Measurements from ENCODE around the gene CAPN10. TPM values are rescaled to one million over a fixed set of nuclear protein-coding genes. Genes with fewer than 3 reads are reported as not detected.

Gene CAPN10
- total and polyA plus RNA-seq, 5 experiments from 2014 or later, result 6.7 to 93.2 (median 21.4) TPM

DNA sequence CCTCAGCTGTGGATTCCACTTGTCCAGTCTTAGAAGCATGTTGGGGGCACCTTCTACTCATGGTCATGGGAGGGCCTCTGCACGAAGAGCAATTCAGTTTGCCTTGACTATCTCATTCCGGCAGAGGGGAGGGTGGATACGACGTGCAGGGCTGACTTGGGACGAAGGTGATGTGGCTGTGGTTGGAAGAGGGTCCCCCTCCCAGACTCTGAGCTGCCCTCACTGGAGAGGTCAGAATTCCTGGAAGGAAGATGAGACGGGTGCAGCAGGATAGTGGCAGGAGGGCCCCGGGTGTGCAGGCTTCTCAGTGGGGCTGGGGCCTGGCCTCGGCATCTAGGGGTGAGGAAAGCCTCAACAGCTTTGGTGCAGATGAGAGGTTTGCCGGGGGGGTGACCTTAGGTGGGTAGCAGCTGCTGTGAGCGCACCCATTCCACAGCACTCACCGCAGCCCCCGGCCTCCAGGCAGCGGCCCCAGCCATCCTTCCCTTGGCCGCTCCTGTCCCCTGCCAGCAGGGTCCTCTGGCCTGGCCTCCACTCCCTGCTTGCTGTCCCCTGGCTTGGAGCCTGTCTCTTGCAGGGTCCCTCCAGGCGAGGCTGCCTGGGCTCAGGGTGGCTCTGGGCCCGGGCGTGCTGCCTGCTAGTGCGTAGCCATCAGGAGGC is 15.1 kb upstream of the CAPN10 start:
- DNase-seq (peak in 2 of 10 donors; percentile 0 to 46), ATAC-seq (no peak)
- Mint-ChIP-seq H3K4me3 (peak overlapping the region in 8 of 10 donors; percentile 27 to 77 (median 46)), H3K9me3 (no peaks in the 10 kb centered on the region), H3K36me3 (peaks cover 0 to 10% (median 0%) of the 10 kb centered on the region in 3 donors), H3K27ac (peak overlapping the region in 8 of 10 donors; percentile 31 to 88 (median 59)), H3K27me3 (no peaks in the 10 kb centered on the region), H3K4me1 (peaks cover 25 to 46% (median 38%) of the 10 kb centered on the region in 4 donors)
- POLR2A ChIA-PET, result interaction anchor here (0.9 to 19.2 kb wide), 3 partner anchors 12 to 23 kb away, joined by 3 to 461 read pairs (median 99); partner anchors contain the start of genes ANKMY1, CAPN10 and DUSP28

DNA sequence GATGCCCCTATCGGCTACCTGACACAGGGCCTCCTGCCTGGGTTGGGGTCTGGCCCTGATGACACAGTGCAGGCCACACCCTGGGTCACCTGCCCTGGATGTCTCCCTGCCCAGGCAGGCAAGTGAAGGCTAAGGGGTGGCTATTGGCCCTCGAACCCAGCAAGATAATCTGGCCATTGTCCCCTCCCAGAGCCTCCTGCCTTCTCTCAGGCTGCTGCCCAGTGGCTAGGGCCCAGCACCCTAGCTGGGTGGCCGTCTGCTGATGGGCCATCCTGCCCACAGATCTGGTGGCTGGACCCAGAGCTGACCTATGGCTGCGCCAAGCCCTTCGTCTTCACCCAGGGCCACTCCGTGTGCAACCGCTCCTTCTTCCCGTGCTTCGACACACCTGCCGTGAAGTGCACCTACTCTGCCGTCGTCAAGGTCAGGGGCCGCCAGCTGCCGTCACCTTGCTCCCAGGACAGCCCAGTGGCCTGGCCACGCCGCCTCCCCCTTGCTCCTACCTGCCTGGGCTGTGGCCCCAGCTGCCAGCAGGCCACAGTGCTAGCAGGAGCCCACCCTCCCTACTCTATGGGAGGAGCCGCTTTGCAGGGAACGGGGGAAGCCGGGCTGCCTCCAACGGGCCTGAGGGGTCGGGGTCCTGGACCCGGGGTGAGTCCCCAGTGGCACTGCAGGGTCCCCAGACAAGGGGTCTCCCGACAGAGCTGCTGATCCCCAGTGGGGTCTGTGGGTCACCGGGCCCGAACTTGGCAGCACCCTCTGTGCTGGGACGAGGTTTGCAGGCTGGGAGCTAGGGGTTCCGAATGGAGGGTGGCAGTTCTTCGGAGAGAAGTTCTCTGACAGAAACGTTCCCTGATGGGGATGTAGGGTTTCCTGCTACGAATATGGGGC is 14.1 kb upstream of the CAPN10 start:
- H3K4me3 Mint-ChIP-seq, result peak overlapping the region in 2 of 10 donors; percentile 15 to 24
- H3K27ac Mint-ChIP-seq, result peak overlapping the region in 4 of 10 donors; percentile 44 to 79 (median 69)
- H3K9me3 Mint-ChIP-seq, result no peaks in the 10 kb centered on the region
- H3K36me3 Mint-ChIP-seq, result peaks cover 0 to 13% (median 0%) of the 10 kb centered on the region in 3 donors
- peak in 1 of 10 donors; percentile 47 for DNase-seq
- H3K27me3 Mint-ChIP-seq, result no peaks in the 10 kb centered on the region
- H3K4me1 Mint-ChIP-seq, result peaks cover 20 to 40% (median 33%) of the 10 kb centered on the region in 4 donors
- no peak for ATAC-seq
- POLR2A ChIA-PET, result interaction anchor here (0.9 to 19.2 kb wide), 3 partner anchors 12 to 22 kb away, joined by 3 to 461 read pairs (median 99); partner anchors contain the start of genes ANKMY1, CAPN10 and DUSP28

DNA sequence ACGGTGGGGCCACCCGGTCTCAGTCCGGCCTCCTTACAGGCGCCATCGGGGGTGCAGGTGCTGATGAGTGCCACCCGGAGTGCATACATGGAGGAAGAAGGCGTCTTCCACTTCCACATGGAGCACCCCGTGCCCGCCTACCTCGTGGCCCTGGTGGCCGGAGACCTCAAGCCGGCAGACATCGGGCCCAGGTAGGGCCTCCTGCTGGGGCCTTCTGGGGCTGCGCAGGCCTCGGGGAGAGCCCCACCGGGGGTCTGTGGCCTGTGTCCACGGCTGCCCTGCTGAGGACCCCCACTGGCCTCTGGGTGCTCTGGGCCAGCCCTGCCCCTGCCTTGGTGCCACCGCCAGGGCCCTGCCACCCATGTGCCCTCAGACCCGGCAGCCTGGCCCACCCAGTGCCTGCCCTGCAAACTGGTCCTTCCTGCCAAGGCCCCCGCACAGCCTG is 13.4 kb upstream of the CAPN10 start:
- POLR2A ChIA-PET, result interaction anchor here (9.7 to 19.2 kb wide), 2 partner anchors 11 to 14 kb away, joined by 99 to 461 read pairs; partner anchors contain the start of genes ANKMY1, CAPN10 and DUSP28
- Mint-ChIP-seq H3K9me3 (no peaks in the 10 kb centered on the region), H3K27ac (no peak overlapping the region), H3K4me1 (peaks cover 16 to 38% (median 27%) of the 10 kb centered on the region in 4 donors), H3K4me3 (no peak overlapping the region), H3K36me3 (peaks cover 0 to 13% (median 0%) of the 10 kb centered on the region in 3 donors), H3K27me3 (no peaks in the 10 kb centered on the region)
- DNase-seq (no peak), ATAC-seq (no peak)

DNA sequence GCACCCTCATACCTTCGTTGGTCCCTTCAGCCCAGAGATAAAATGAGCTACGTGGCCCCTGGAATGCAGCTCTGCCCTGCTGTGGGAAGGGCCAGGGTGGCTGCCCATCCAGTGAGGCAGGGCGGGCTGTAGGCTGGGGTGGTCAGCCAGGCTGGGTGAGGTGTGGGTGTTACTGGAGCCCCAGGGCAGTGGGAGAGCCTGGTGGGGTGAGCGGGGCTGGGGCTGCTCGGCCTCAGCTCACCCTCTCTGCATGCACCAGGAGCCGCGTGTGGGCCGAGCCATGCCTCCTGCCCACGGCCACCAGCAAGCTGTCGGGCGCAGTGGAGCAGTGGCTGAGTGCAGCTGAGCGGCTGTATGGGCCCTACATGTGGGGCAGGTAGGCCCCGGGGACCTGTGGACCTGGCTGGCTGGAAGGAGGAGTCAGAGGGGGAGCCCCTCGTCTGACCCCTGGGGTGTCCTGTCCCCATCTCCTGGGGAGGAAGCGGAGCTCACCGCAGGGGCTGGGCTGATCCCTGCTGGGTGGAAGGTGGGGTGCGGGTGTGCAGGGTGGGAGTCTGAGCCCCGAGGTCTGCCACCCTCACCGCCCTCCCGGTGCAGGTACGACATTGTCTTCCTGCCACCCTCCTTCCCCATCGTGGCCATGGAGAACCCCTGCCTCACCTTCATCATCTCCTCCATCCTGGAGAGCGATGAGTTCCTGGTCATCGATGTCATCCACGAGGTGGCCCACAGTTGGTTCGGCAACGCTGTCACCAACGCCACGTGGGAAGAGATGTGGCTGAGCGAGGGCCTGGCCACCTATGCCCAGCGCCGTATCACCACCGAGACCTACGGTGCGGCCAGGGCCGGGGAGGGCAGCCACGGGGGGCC is 12.8 kb upstream of the CAPN10 start:
- Mint-ChIP-seq H3K9me3 (no peaks in the 10 kb centered on the region), H3K4me1 (peaks cover 19 to 44% (median 28%) of the 10 kb centered on the region in 4 donors), H3K36me3 (peaks cover 0 to 16% (median 0%) of the 10 kb centered on the region in 3 donors), H3K27ac (no peak overlapping the region), H3K4me3 (no peak overlapping the region), H3K27me3 (no peaks in the 10 kb centered on the region)
- DNase-seq, result no peak
- POLR2A ChIA-PET, result interaction anchor here (9.7 to 19.2 kb wide), 2 partner anchors 11 to 15 kb away, joined by 99 to 461 read pairs; partner anchors contain the start of genes ANKMY1, CAPN10 and DUSP28
- no peak for ATAC-seq

DNA sequence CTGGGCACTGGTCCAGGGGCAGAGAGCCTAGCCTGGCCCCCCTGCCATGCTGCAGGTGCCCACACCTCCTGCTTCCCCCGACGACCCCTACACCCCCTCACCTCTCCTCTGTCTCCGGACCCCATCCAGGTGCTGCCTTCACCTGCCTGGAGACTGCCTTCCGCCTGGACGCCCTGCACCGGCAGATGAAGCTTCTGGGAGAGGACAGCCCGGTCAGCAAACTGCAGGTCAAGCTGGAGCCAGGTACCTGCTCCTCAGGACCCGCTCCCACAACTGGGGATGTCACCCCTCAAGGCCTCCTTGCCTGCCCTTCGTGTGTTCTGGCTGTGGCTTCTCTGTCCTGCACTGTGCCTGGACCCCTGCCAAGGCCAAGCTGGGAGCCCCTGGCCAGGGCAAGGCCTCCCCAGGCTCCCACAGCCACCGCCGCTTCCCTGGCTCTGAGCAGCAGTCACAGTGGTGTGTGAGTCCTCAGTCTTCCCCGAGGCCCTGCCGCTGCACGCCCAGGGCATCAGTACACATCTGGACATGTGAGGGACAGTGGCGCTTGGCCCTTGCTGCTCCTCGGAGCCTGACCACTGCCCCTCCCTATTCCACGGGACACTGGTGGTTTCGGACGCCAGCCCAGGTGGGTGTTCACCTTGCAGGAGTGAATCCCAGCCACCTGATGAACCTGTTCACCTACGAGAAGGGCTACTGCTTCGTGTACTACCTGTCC is 12.0 kb upstream of the CAPN10 start:
- H3K4me3 Mint-ChIP-seq, result no peak overlapping the region
- POLR2A ChIA-PET, result interaction anchor here (1.9 to 19.2 kb wide), 3 partner anchors 10 to 16 kb away, joined by 6 to 461 read pairs (median 99); partner anchors contain the start of genes ANKMY1, CAPN10 and DUSP28
- peak overlapping the region in 1 of 10 donors; percentile 27 for H3K27ac Mint-ChIP-seq
- H3K9me3 Mint-ChIP-seq, result no peaks in the 10 kb centered on the region
- ATAC-seq (no peak), DNase-seq (no peak)
- no peaks in the 10 kb centered on the region for H3K27me3 Mint-ChIP-seq
- H3K4me1 Mint-ChIP-seq, result peaks cover 20 to 46% (median 32%) of the 10 kb centered on the region in 4 donors
- H3K36me3 Mint-ChIP-seq, result peaks cover 0 to 16% (median 0%) of the 10 kb centered on the region in 3 donors

DNA sequence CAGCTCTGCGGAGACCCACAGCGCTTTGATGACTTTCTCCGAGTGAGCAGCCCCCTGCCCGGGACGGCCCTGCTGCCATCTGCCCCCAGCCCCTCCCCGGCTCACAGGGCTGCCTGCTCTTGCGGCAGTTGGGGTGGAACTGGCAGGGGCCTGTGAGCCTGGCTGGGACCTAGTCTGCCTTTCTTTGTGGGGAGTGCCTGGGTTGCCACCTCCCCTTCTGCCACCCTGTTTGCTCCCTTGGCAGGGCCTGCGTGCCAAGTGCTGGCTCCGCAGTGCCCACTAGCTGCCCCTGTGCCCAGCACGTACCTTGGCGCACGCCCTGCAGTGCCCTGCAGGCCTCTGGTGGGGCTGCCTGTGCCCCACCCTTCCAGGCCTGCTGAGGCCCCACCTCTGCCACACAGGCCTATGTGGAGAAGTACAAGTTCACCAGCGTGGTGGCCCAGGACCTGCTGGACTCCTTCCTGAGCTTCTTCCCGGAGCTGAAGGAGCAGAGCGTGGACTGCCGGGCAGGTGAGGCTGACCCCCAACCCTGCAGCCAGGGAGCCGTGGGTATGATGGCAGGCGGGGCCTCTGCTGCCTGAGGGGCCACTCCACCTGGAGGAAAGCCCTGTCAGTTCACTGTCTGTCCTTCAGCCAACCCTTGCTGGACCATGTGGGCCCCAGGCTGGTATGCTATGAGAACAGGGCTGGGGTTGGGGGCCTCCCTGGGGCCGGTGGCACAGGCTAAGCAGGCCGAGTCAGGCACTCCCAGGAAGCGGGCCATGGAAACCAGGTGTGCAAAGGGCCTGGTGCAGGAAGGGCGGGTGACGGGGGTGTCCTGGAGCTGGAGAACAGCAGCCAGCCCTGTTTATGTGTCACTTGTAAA is 11.2 kb upstream of the CAPN10 start:
- no peaks in the 10 kb centered on the region for H3K27me3 Mint-ChIP-seq

DNA sequence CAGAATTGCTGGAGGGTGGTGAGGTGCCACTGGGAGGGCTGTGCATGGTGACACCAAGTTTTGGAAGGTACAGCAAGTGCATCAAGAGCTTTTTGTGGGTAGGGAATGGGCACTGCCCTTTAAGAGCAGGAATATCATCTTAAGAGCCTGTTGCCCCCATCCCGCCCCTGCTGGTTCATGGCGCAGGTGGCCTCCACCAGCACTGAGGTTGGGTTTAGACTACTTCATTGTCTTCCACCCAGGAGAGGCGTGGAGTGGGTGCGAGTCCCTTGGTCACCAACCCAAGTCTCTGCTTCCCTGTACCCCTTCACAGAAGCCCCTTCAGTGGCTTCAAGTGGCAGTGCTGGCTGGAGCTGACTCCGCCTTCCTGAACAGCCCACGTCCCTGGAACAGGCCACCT is 10.5 kb upstream of the CAPN10 start:
- Mint-ChIP-seq H3K4me1 (peaks cover 20 to 42% (median 31%) of the 10 kb centered on the region in 4 donors), H3K4me3 (no peak overlapping the region), H3K9me3 (no peaks in the 10 kb centered on the region), H3K36me3 (peaks cover 2 to 27% (median 4%) of the 10 kb centered on the region in 3 donors), H3K27me3 (no peaks in the 10 kb centered on the region), H3K27ac (peak overlapping the region in 2 of 10 donors; percentile 37 to 54)
- DNase-seq (no peak), ATAC-seq (no peak)
- POLR2A ChIA-PET, result interaction anchor here (1.3 to 1.9 kb wide), 2 partner anchors 10 to 15 kb away, joined by 6 read pairs; partner anchors contain the start of gene DUSP28

More for the DNA sequence above, 11.2 kb upstream of the CAPN10 start:
- Mint-ChIP-seq H3K9me3 (no peaks in the 10 kb centered on the region), H3K36me3 (peaks cover 0 to 22% (median 1%) of the 10 kb centered on the region in 3 donors), H3K4me1 (peaks cover 22 to 46% (median 32%) of the 10 kb centered on the region in 4 donors), H3K4me3 (no peak overlapping the region), H3K27ac (peak overlapping the region in 4 of 10 donors; percentile 11 to 54 (median 28))
- ATAC-seq (no peak), DNase-seq (no peak)
- POLR2A ChIA-PET, result interaction anchor here (1.3 to 1.9 kb wide), 2 partner anchors 9 to 15 kb away, joined by 6 read pairs; partner anchors contain the start of gene DUSP28

DNA sequence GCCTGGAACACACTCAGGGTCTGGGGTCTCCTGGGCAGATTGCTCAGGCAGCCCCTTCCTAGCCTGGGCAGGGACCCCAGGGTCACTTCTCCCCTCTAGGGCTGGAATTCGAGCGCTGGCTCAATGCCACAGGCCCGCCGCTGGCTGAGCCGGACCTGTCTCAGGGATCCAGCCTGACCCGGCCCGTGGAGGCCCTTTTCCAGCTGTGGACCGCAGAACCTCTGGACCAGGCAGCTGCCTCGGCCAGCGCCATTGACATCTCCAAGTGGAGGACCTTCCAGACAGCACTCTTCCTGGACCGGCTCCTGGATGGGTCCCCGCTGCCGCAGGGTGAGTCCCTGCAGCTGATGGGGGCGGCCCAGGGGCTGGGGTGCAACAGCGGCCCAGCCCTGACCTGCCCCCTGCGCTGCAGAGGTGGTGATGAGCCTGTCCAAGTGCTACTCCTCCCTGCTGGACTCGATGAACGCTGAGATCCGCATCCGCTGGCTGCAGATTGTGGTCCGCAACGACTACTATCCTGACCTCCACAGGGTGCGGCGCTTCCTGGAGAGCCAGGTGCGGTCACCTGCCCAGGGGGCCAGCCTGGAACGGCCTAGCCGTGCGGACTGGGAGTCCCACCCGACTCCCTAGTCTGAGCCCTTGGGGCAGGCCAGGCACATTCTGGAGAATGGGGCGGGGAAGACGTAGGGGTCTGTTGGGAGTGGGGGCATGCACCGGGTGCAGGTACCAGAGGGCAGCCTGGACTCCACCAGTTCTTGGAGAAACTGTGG is 9.9 kb upstream of the CAPN10 start:
- Mint-ChIP-seq H3K27me3 (no peaks in the 10 kb centered on the region), H3K27ac (no peak overlapping the region), H3K9me3 (no peaks in the 10 kb centered on the region), H3K4me1 (peaks cover 17 to 36% (median 27%) of the 10 kb centered on the region in 4 donors), H3K4me3 (no peak overlapping the region), H3K36me3 (peaks cover 4 to 31% (median 6%) of the 10 kb centered on the region in 3 donors)
- POLR2A ChIA-PET, result interaction anchor here (0.8 to 1.9 kb wide), 4 partner anchors 10 to 16 kb away, joined by 3 to 6 read pairs (median 6); partner anchors contain the start of genes CAPN10 and DUSP28
- no peak for ATAC-seq
- DNase-seq, result no peak

DNA sequence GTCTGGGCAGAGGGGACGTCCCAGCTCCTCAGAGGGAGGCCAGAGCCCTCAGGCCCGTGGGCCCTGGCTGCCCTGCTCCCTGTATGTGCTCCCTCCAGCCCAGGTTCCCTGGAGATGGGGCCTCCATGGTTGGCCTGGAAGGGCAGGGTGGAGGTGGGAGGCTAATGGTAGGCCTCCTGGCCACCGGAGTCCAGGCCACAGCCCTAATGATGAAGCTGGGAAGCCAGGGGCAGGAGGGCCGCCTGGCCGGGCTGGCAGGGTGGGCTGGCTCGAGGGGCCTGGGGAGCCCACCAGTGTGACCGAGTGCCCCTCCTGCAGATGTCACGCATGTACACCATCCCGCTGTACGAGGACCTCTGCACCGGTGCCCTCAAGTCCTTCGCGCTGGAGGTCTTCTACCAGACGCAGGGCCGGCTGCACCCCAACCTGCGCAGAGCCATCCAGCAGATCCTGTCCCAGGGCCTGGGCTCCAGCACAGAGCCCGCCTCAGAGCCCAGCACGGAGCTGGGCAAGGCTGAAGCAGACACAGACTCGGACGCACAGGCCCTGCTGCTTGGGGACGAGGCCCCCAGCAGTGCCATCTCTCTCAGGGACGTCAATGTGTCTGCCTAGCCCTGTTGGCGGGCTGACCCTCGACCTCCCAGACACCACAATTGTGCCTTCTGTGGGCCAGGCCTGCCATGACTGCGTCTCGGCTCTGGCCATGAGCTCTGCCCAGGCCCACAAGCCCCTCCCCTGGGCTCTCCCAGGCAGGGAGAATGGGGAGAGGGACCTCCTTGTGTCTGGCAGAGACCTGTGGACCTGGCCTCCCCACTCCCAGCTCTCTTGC is 9.0 kb upstream of the CAPN10 start:
- H3K27ac Mint-ChIP-seq, result no peak overlapping the region

More for the DNA sequence above, 9.0 kb upstream of the CAPN10 start:
- Mint-ChIP-seq H3K9me3 (no peaks in the 10 kb centered on the region), H3K36me3 (peaks cover 4 to 31% (median 6%) of the 10 kb centered on the region in 3 donors), H3K4me1 (peaks cover 18 to 38% (median 31%) of the 10 kb centered on the region in 4 donors), H3K4me3 (no peak overlapping the region), H3K27me3 (no peaks in the 10 kb centered on the region)
- DNase-seq, result no peak
- ATAC-seq, result no peak
- POLR2A ChIA-PET, result interaction anchor here (0.8 to 1.8 kb wide), 4 partner anchors 9 to 17 kb away, joined by 3 to 11 read pairs (median 4); partner anchors contain the start of gene CAPN10

Measured in naive thymus-derived CD8-positive, alpha-beta T cell (primary cell).